Kidney (tissue), 14 donors: ENCODE results near the gene S100G. TPM values are rescaled to one million over a fixed set of nuclear protein-coding genes. Genes with fewer than 3 reads are reported as not detected.

Experiments
- DNase-seq, 5 donors: peaks; one replicate each; pipeline ENCODE4 v3.0.0-alpha.2; 2013 to 2020
- FAIRE-seq: peaks from 2 replicates; lab custom pipeline; 2012; peaks lifted over from hg19 to GRCh38; lab: Jason Lieb, UNC
- H3K27ac ChIP-seq, 2 donors: one replicate each; pipeline ENCODE4 v1.7.0; 2013; ENCODE audit warnings: low read depth in 2 of 2, low read length in 2 of 2, inconsistent platforms in 1 of 2
- H3K27me3 ChIP-seq: one replicate; pipeline ENCODE4 v1.7.1; 2013; ENCODE audit warnings: low read length, inconsistent platforms; ENCODE audit not compliant: control insufficient read depth, insufficient read depth
- H3K36me3 ChIP-seq, 3 donors: one replicate each; pipeline versions ENCODE4 v1.7.0 to v1.7.1; 2013; ENCODE audit warnings: low read length in 3 of 3, control low read depth in 1 of 3, inconsistent platforms in 1 of 3; ENCODE audit not compliant: insufficient read depth in 3 of 3, control insufficient read depth in 2 of 3
- H3K4me1 ChIP-seq, 3 donors: one replicate each; pipeline versions ENCODE4 v1.7.0 to v1.7.1; 2013; ENCODE audit warnings: low read length in 3 of 3, inconsistent platforms in 1 of 3, low read depth in 1 of 3; ENCODE audit not compliant: control insufficient read depth in 2 of 3, insufficient read depth in 2 of 3
- H3K4me3 ChIP-seq, 3 donors: one replicate each; pipeline versions ENCODE4 v1.7.0 to v1.8.1; 2013; ENCODE audit warnings: low read length in 3 of 3, control low read depth in 1 of 3, inconsistent platforms in 1 of 3
- H3K9ac ChIP-seq, 3 donors: one replicate each; pipeline versions ENCODE4 v1.7.0 to v1.7.1; 2013; ENCODE audit warnings: low read length in 3 of 3, control low read depth in 1 of 3, inconsistent platforms in 1 of 3
- H3K9me3 ChIP-seq, 3 donors: one replicate each; pipeline versions ENCODE4 v1.7.0 to v1.7.1; 2013; ENCODE audit warnings: low read length in 3 of 3, control low read depth in 1 of 3, inconsistent platforms in 1 of 3; ENCODE audit not compliant: control insufficient read depth in 2 of 3, insufficient read depth in 1 of 3
- intact Hi-C: fragments of 100-400 bp; cut with DNase I; formaldehyde crosslinking; loops from one replicate; pipeline ENCODE4 v1.11.1; 2022
- microRNA-seq: library from miRNA; unstranded; fragments of <30 nt; microRNA quantifications from one replicate; pipeline ENCODE4 v1.2.0, GENCODE V29; 2020
- polyA plus RNA-seq: library from polyadenylated mRNA; stranded (reverse); fragments of 350-450 nt; fragmentation: Illumina TruSeq; extraction: RNeasy Lipid Tissue Mini Kit (QIAGEN cat#74804); gene quantifications from one replicate; pipeline ENCODE4 v1.2.3, GENCODE V29; 2014; ENCODE audit warnings: low read depth, low replicate concordance; ENCODE audit not compliant: insufficient read depth
- total RNA-seq: library from RNA; stranded (reverse); fragmentation: NEBNext Ultra II Directional; extraction: Animal tissue kit (Norgen Biotek cat#: 25700); gene quantifications from one replicate; pipeline ENCODE4 v1.2.1, GENCODE V29; 2021
- TF ChIP-seq, protein P1 (sequence below): IDR thresholded peaks from 3 replicates; pipeline ENCODE4 v1.5.1; 2012; ENCODE audit warnings: mild to moderate bottlenecking, moderate library complexity, borderline replicate concordance; ENCODE audit not compliant: insufficient read depth; ENCODE audit errors: extremely low read depth
- donor health status: control.
- donor health status: control.
- donor health status: control.
- donor health status: control.
- donor health status: control.
- donor health status: DM: yes; HTN: yes; CAD: no.
- donor health status: Normal renal cell carcinoma (clear cell type).

The S100G gene
- total and polyA plus RNA-seq, 2 donors from 2014 or later = not detected

DNA sequence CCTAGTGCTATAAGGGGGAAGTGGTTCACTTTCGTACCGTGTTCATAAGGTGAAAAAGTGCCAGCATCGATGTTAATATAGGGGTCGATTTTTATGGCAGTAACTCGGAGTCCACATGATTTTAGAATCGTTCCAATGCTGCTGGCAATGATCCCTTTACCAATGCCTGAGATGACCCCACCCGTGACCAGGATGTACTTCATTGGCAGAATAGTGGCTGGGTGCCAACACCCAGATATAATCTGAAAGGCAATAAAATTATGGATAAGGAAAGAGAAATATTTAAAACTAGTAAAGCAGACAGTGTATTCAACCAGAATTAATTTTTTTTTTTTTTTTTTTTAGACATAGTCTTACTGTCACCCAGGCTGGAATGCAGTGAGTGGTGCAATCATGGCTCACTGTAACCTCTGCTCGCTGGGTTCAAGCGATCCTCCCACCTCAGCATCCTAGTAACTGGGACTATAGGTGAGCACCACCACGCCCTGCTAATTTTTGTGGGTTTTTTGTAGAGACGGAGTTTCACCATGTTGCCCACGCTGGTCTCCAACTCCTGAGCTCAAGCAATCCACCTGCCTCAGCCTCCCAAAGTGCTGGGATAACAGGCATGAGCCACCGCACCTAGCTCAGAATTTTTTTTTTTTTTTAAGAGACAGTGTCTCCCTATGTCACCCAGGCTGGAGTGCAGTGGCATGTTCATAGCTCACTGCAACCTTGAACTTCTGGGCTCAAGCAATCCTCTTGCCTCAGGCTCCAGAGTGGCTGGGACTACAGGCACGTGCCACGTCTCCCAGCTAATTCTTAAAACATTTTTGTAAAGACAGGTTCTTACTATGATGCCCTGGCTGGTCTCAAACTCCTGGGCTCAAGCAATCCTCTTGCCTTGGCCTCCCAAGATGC lies 53.0 kb downstream of the S100G start:
- Histone ChIP-seq H3K27ac (no peak overlapping the region), H3K36me3 (no peaks in the 10 kb centered on the region), H3K27me3 (no peaks in the 10 kb centered on the region), H3K4me1 (no peaks in the 10 kb centered on the region), H3K9me3 (no peaks in the 10 kb centered on the region), H3K4me3 (no peak overlapping the region), H3K9ac (no peak overlapping the region)
- FAIRE-seq = no peak
- TF ChIP-seq, protein P1, sequence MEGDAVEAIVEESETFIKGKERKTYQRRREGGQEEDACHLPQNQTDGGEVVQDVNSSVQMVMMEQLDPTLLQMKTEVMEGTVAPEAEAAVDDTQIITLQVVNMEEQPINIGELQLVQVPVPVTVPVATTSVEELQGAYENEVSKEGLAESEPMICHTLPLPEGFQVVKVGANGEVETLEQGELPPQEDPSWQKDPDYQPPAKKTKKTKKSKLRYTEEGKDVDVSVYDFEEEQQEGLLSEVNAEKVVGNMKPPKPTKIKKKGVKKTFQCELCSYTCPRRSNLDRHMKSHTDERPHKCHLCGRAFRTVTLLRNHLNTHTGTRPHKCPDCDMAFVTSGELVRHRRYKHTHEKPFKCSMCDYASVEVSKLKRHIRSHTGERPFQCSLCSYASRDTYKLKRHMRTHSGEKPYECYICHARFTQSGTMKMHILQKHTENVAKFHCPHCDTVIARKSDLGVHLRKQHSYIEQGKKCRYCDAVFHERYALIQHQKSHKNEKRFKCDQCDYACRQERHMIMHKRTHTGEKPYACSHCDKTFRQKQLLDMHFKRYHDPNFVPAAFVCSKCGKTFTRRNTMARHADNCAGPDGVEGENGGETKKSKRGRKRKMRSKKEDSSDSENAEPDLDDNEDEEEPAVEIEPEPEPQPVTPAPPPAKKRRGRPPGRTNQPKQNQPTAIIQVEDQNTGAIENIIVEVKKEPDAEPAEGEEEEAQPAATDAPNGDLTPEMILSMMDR = no peak
- no peak for DNase-seq
- intact Hi-C loops = no loop called here

Small RNA genes lying within 50 kb of the gene (microRNA-seq; reads per million reads assigned to microRNA genes)
- gene MIR548AM = not detected

Other genes with a start within 250 kb of the S100G start
- 13.7 TPM for gene CTPS2, start 62.5 kb downstream of the S100G start, total RNA-seq
- gene CTPS2, start 62.5 kb downstream of the S100G start, polyA plus RNA-seq = 5.9 TPM
- gene SYAP1, start 69.5 kb downstream of the S100G start, total RNA-seq = 40.3 TPM
- gene SYAP1, start 69.5 kb downstream of the S100G start, polyA plus RNA-seq = 16.6 TPM
- 12.3 TPM for gene TXLNG, start 136.3 kb downstream of the S100G start, total RNA-seq
- gene TXLNG, start 136.3 kb downstream of the S100G start, polyA plus RNA-seq = 5.9 TPM
- gene RBBP7, start 220.2 kb downstream of the S100G start, total RNA-seq = 95.2 TPM
- gene RBBP7, start 220.2 kb downstream of the S100G start, polyA plus RNA-seq = 112 TPM